ENCODE results near the gene FOXL2NB.
A peak's percentile ranks its signal among the peaks of the same experiment; 100 is the strongest.

The FOXL2NB gene

DNA sequence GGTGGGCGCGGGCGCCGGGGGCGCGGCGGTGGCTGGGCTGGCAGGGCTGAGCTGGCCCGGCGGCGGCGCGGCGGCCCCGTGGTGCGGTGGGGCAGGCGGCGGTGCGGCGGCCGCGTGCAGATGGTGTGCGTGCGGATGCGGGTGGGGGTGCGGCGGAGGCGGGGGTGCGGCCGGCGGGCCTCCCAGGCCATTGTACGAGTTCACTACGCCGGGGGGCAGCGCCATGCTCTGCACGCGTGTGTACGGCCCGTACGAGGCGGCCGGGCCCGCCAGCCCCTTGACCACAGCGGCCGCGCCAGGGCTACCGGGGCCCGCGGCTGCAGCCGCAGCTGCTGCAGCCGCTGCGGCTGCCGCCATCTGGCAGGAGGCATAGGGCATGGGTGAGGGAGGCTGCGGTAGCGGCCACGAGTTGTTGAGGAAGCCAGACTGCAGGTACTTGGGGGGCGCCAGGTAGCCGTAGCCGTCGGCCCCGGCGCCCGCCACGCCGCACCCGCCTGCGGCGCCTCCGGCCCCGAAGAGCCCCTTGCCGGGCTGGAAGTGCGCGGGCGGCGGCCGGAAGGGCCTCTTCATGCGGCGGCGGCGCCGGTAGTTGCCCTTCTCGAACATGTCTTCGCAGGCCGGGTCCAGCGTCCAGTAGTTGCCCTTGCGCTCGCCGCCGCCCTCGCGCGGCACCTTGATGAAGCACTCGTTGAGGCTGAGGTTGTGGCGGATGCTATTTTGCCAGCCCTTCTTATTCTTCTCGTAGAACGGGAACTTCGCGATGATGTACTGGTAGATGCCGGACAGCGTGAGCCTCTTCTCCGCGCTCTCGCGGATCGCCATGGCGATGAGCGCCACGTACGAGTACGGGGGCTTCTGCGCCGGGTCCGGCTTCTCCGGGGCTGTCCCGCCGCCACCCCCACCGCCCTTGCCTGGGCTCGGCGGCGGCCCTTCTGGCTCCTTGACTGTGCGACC is 1.0 kb upstream of the FOXL2NB start:
- DNase-seq = peak; percentile 29

DNA sequence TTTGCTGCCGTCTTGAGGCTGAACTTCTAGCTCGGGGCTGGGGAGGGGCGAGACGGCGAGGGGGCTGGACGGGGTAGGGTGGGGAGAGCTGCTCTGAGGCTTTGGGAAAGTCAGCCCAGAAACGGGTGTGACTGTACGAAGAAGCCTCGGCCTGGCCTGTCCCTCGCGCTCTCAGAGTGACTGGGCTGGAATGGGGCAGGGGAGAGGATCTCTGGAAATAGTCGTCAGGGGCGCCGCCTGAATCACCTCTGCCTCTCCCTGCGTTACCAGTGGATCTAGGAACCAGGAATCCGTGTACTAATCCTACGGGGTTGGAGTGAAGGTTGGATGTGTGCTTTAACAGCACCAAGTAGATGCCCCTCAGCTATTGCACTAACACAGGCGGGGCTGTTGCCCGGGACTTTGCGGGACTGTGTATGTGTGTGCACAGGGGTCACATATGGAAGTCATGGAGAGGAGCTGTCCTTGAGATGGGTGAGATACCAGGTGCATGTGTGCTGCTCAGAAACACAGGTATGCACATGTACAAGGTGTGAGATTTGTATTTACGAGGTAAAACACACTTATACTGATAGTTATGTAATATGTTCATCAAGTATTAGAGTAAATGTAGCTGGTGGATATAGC is 591 bp downstream of the FOXL2NB start:
- DNase-seq = no peak

DNA sequence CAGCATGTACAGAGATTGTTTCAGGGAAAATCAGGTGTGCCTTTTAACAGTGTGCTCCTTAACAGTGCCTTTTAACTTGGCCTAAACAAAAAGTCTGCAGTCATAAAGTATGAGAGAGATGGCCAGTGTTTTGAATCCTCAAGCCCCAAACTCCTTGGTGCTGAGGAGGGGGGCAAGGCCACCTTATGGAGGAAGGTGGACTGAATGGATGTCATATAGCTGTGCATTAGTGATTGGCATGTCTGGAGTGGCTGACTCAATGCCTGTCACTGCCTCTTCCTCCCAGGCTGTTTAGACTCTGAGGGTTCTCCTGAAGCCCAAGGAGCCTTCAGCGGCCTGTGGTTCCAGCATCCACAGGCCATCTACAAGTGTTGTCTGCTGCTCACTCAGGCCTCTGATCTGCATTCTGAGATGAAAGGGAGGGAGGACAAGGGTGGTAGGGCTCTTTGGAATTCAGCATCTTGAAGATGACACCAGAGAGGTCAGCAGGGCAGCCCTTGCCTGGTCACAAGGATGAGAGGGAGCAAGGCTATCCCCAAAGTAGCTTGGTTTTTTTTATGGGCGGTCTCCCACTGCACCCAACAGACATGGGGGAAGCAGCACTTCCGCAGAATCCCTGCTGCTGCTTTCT is 1.5 kb downstream of the FOXL2NB start:
- no peak for DNase-seq

DNA sequence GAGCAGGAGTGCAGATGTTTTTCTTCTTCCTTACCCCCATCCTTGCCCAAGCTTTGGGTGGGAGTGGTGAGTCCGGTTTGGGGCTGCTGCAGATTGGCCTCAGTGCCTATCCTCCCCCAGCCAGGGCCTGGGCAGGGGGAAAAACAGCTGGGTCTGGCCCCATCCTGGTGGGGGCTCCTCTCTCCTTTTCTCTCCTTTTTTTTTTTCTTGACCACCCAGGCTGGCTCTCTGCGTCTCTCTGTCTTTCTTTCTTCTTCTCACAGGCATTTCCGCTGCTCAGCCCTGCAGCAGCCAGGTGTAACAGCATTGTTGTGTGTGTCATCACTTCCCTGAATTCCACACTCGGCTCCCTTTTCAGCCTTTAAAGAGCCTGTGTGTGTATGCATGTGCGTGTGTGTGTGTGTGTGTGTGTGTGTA is 2.0 kb downstream of the FOXL2NB start:
- DNase-seq = no peak

DNA sequence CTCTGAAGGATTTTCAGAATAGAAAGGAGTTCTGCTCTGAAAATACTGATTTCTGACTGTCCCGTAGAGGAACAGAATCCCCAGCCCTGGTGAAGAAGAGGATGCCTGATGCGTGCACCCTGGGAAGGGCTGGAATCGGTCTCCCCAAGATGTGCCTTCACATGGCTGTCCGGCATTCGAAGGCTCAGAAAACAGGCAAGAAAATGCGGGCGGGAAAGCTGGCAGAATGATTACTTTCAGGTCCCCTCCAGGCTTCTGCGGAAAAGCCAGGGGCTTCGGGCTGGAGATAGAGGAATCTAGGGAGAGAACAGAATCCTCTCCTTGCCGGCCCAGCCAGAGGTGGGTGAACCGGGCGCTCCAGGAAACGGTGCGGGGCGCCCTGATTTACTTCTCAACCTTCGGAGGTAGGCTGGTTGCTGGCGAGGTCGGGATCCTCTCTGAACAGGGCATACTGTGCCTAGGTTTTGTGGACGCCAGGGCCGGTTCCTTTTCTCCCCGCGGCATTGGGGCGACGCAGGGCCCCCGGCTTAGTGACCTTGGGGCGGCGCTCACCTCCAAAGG is 2.5 kb downstream of the FOXL2NB start:
- DNase-seq = no peak

DNA sequence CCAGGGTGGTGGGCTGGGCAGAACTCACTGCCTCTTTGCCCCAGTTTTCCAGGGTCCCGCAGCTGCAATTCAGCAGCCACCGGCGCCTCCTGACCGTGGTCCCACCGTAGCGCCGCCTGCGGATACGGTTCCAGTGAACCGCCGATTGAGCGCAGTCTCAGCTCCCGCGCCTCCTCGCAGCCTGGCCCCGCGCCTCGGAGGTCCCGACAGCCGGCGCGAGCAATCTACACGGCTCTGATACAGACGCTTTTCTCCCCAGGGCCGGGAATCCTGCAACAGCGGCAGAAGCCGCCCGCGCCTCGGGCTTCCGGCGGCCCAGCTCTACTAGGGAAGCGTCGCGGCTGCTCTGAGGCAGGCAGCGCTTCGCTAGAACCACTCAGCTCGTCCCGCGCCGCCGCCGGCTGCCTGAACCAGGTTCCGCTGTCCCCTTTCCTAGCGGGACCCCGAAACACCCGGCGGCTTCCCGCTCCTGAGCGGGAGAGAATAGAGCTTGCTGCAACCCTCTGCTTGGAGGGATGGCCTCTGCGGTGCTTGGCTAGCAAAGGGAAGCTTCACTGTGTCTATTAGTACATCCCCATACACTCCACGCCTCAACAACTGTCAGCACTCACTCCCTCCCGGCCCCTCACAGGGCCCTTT is 3.1 kb downstream of the FOXL2NB start:
- peak; percentile 30 for DNase-seq

DNA sequence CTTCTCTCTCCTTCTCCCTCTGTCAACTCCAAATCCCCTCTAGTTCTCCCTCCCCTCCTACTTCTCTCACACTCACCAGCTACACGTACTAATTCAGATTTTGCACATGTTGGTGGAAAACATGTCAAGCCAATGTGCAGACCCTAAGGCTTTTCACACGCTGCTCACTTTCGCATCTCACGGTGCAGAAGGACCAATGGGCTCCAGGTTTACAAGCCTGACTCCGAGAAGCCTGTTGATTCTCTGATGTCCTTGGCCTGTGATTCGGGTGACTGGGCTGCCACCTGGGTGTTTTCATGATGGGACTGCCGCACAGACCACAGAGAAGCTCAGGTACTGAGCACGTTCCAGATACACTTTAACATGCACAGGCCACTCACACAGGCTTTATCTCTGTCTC is 3.7 kb downstream of the FOXL2NB start:
- no peak for DNase-seq

DNA sequence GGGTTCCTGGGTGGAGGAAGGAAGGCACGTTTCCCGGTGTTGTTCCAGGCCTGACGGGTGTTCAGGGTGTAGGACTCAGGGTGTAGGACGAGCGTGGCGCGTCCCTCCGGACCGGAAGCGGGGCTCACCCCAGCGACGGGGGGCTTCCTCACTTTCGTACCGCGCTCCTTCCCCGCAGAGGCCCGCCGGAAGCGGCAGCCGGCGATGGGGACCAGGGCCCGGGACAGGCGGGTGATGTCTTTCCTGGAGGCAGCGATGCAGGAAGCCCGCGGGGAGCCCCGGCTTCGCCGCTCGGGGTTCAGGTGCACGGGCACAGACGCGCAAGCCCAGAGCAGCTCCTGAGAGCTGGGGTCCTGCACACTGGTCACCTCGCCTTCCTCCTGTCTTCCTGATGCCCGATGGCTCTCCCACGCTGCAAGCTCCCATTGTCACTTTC is 13.4 kb downstream of the FOXL2NB start:
- no peak for DNase-seq

DNA sequence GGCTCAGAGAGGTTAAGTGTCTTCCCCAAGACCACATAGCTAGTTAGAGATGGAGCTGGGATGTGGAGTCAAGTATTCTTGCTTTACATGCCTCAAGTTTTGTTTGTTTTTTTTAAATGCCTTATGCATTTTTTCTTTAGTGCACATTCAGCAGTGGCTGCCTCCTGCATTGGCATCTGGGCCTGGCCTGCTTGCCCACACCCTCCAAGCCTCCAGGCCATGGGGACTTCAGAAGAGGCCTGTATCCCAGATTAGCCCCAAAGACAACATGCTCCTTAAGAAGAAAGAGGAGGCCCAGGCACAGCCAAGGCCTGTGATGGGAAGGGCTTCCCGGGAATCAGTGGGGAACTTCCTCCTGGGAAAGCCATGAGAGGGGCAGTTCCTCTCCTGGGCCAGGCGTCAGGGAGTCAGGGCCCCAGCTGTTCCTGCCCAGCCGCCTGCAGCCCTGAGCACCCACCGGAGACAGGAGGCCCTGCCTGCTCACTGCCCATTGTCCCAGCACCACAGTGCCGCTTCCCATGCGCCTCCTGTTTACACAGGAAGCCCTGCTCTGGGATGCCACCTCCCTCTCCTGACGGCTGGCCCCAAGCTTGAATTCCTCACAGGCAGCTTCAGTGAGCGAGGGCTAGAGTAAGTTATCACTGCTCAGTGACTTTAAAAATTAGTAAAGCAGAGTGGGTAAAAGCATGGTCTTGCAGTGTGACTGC is 16.0 kb downstream of the FOXL2NB start:
- no peak for DNase-seq

DNA sequence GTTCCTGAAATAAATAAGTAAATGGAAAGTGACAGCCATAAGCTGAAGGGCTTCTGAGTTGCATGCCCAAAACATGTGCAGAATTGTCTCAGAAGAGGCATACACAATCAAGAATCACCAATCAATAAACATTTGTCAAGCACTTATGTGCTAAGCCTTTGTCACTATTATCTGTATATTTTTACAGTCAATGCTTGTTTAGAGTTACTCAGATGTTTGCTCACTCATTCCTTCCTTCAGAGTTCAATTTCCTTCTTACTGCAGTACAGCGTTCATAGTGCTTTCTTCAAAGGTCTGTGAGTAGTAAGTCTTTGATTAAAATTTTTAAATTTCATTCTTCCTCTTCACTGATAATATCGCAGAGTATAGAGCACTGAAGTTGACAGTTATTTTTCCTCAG is 17.2 kb downstream of the FOXL2NB start:
- DNase-seq = no peak

DNA sequence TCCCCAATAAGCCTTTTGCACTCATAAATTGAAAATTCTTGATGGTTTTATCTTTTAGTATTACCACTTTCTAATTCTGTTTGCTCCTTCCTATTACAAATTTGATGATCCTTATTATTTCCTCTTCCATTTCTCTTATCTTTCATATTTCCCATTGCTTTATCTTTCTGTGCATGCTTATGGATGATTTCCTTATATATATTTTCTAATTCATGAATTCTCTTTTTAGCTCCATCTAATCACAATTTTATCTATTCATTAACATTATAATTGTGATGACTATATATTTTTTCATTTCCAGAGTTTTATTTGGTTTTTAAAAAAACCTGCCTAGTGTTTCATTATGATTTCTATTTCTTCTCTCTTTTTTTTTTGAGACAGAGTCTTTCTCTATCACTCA is 17.9 kb downstream of the FOXL2NB start:
- no peak for DNase-seq

DNA sequence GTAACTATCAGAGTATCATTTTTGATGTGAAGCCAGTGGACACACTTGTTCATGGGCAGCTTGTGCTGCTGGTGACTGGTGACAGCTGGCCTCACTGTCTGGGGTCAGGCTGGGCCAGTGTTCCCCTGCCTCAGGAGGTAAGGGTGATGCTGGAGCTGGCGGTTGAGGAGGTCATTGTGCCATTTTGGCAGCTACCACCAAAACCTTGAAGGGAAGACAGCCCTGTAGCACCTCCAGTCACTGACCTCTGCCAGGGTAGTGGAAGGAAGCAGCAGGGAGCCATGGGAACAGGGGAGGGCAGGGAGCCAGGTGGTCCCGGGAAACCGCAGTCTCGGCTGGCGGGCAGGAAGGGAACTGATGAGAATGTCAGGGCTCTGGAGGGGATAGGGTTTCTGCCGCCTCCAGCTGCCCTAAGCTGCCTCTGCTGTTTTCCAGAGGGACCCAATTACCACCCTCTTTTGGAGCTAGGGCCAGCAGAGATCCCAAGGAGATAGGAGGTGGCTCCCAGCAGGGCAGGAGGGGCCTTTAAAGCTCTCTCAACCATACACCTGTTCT is 24.8 kb downstream of the FOXL2NB start:
- DNase-seq = no peak

DNA sequence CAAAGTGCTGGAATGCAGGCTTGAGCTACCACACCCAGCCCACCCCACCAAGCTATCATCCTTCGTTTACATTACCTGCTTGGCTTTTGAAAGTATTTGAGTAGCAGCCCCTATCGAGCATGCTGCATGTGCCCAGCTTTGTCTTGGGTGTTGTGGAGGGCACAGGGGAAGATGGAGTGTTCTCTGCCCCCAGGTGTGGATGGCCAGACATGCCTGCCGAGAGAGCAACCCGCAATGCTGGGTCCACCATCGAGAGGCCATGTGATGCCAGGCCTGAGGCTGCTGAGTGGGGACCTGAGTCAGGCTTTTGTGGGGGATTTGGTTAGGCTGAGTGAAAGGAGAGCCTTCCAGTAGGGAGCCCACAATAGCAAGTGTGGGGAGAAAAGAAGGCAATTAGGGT is 25.9 kb downstream of the FOXL2NB start:
- DNase-seq = no peak

DNA sequence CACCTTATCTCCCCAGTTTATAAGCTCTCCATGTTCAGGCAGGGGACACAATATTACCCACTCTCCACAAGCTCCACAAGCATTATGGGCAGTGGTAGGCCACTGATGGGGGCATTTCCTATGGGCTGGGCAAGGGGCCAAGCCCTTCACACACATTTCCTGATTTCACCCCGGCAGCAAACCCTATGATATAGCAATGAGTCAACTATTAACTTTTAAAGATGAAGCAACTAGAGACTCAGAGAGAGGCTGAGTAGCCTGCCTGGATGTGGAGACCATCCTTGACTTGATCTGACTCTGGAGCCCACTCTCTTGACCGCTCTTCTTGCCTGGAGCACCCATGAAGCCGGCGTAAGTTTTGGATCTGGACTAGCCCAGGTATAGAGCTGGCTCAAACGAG is 27.4 kb downstream of the FOXL2NB start:
- no peak for DNase-seq

DNA sequence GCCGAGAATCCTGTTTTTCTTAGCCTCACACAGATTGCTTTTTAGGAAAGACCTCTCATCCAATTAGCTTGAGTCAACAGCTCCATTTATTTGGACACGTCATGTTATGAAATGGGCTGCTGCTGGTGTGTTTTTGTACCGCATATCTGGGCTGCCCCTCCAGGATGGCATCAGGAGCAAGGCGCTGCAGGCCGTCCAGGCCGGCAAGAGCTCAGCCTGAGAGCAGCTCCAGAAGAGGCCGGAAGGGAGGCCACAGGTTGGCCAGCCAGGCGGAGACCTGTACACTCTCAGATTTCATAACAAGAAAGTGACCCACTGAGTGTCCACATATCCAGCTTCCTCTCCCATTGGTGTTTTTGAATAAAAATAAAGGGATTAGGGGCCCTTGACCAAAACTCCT is 28.3 kb downstream of the FOXL2NB start:
- DNase-seq = no peak

DNA sequence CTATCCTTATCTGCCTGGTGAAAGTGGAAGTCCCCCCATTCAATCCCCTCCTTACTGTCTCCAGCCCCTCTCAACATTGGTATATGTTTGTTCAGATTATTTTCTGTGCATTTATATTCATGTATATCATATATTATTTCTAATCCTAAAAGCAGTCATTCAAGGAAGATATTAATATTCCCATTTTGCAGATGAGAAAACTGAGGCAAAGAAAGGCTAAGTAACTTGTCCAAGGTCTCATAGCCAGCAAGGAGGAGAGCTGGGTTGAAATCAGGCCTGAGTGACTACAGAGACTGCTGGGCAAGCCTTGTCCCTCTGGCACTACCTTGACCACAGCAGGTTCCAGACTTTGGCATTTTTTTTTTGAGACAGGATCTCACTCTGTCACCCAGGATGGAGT is 29.0 kb downstream of the FOXL2NB start:
- no peak for DNase-seq

DNA sequence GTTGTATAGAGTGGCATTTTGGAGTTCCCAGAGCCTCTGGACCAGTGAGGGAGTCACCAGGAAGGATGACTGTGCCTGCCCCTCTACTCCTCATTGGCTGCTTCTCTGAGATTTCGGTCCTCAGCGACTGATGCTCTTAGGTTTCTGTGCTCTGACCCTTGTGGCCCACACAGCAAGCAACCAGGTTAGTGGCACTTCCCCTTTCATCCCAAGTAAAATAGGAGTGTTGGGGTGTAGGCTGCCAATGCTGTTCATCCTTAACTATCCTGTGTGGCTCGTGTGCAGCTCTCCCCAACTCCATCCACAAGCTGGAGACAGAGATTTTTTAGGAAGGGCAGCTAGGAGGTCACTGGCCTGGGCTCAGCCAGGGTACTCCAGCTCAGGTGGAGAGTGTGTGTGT is 37.8 kb downstream of the FOXL2NB start:
- no peak for DNase-seq

DNA sequence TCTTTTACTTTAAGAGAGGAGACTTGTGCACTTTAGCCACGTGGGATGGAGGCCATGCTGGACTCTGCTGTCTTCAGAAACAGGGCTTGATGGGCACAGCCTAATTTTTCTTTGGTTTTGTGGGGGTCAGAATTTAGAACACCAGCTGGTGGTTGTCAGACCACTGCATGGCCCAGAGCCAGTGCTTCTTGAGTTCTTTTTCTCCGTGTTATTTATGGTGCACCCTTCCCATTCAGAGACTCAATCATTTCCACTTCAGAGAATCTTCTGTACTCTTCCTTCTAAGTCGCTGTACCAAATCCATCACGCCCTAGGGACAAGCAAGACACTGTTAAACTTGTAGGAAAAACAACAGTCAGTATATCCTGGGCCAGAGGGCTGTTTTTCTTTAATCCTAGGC is 38.9 kb downstream of the FOXL2NB start:
- DNase-seq = no peak

DNA sequence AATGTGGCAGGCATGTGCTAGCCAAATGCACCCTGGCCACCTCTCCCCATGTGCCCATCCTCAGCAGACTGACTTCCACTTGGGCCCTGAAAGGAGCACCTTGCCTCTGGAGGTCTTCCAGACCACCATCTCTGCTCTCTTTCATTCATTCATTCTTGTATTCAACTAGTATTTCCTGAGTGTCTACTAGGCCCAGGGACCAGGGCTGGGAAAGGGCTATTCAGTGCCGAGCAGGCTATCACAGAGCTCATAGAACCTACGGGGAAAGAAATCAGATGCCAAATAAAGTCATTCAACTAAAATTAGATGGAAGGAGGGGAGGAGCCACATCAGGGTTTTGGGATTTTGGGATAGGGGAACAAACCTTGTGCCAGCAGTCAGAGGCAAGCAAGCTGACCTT is 40.2 kb downstream of the FOXL2NB start:
- DNase-seq = no peak

DNA sequence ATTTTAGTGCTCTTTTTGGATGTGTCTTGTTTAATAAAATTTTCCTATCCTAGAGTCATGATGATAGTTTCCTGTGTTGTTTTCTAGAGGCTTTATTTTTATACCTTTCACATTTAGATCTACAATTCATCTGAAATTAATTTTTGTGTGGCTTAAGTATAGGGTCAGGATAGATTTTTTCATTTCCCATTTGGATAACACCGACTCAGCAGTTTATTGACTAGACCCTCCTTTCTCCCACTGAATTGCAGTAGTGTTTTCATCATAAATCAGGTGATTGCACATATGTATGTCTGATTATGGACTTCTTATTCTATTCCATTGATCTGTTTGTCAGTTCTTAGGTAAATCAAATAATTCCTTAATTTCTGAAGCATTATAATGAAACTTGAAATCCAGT is 48.7 kb downstream of the FOXL2NB start:
- DNase-seq = no peak
